Peyer's patch (tissue), 4 donors: ENCODE data around the gene TNIK. TPM values are rescaled to one million over a fixed set of nuclear protein-coding genes. Genes with fewer than 3 reads are reported as not detected.
A peak's percentile ranks its signal among the peaks of the same experiment; 100 is the strongest.

Experiments used
- DNase-seq, 3 donors: peaks; one replicate each; pipeline ENCODE4 v3.0.0-alpha.2; 2017 to 2019
- H3K27ac ChIP-seq, 4 donors: fragments of 200-600 bp; sonication (generic); one replicate each; pipeline ENCODE4 v1.5.1; 2016 to 2019
- H3K27me3 ChIP-seq, 2 donors: fragments of 200-600 bp; sonication (generic); one replicate each; pipeline ENCODE4 v1.5.1; 2019
- H3K36me3 ChIP-seq, 3 donors: fragments of 200-600 bp; sonication (generic); one replicate each; pipeline ENCODE4 v1.5.1; 2016 to 2019
- H3K4me1 ChIP-seq, 4 donors: fragments of 200-600 bp; sonication (generic); one replicate each; pipeline ENCODE4 v1.5.1; 2016 to 2019
- H3K4me3 ChIP-seq, 4 donors: fragments of 200-600 bp; sonication (generic); 1 replicate in 3 of 4; 2 replicates in 1 of 4; pipeline ENCODE4 v1.5.1; 2016 to 2019; ENCODE audit warnings: mild to moderate bottlenecking in 1 of 4
- H3K9me3 ChIP-seq, 4 donors: fragments of 200-600 bp; sonication (generic); one replicate each; pipeline ENCODE4 v1.5.1; 2016 to 2019; ENCODE audit warnings: mild to moderate bottlenecking in 1 of 4
- POLR2A ChIP-seq, 2 donors: fragments of 450-650 bp; IDR thresholded peaks; one replicate each; pipeline ENCODE4 v1.5.1; 2017; ENCODE audit warnings: antibody characterized with exemption in 2 of 2, mild to moderate bottlenecking in 2 of 2, moderate library complexity in 2 of 2
- total RNA-seq, 4 donors: library from RNA; depleted of rRNA; stranded (reverse); fragments of >200 nt; gene quantifications; one replicate each; pipeline ENCODE4 v1.1.0, GENCODE V29; 2016
- TF ChIP-seq, protein P1 (sequence below), 6 experiments: fragments of 450-650 bp in 4 of 6; fragments of 200-600 bp in 2 of 6; sonication (generic) in 1 of 6; IDR thresholded peaks; one replicate each; pipeline ENCODE4 v1.5.1; 2017 to 2019; ENCODE audit warnings: antibody characterized with exemption in 6 of 6, mild to moderate bottlenecking in 3 of 6, moderate library complexity in 1 of 6

TNIK gene
- total RNA-seq, 4 donors from 2014 or later = 37.1 to 84.8 (median 74.4) TPM

DNA sequence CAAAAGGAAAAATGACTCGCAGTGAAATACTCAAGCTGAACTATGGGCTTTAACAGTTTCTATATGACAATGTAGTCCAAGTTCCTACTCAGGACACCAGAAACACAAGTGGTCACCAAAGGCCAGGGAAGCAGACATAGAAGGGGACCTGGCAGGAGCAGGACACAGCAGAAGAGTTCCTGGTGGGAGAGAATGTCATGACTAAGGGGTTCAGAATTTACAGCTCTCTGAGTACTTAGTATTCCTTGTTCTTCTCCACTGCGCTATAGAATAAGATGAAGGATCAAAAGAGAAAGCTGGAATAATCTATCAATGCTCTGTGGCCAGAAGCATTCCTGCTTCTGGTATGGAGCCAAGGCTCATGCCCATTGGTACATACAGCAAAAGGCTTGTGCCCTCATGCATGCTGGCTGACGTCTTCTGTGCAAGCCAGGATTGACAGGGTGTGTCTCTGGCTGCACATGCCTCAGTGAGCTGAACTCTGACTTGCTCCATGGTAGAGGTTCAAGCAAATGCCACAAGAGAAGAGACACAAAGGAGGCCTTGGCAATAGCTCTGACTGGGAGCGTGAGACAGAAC, 305.0 kb downstream of the TNIK start:
- H3K4me3 ChIP-seq = no peak overlapping the region
- H3K4me1 ChIP-seq = peaks cover 0 to 3% (median 0%) of the 10 kb centered on the region in 4 donors
- no peak for TF ChIP-seq POLR2A (IDR thresholded peaks at IDR 0.05)
- TF ChIP-seq, protein P1, sequence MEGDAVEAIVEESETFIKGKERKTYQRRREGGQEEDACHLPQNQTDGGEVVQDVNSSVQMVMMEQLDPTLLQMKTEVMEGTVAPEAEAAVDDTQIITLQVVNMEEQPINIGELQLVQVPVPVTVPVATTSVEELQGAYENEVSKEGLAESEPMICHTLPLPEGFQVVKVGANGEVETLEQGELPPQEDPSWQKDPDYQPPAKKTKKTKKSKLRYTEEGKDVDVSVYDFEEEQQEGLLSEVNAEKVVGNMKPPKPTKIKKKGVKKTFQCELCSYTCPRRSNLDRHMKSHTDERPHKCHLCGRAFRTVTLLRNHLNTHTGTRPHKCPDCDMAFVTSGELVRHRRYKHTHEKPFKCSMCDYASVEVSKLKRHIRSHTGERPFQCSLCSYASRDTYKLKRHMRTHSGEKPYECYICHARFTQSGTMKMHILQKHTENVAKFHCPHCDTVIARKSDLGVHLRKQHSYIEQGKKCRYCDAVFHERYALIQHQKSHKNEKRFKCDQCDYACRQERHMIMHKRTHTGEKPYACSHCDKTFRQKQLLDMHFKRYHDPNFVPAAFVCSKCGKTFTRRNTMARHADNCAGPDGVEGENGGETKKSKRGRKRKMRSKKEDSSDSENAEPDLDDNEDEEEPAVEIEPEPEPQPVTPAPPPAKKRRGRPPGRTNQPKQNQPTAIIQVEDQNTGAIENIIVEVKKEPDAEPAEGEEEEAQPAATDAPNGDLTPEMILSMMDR (IDR thresholded peaks at IDR 0.05) = no peak
- no peaks in the 10 kb centered on the region for H3K27me3 ChIP-seq
- no peaks in the 10 kb centered on the region for H3K9me3 ChIP-seq
- H3K36me3 ChIP-seq = peaks cover 0 to 26% (median 0%) of the 10 kb centered on the region in 3 donors
- DNase-seq = peak in 1 of 3 donors; percentile 65
- H3K27ac ChIP-seq = peak overlapping the region in 1 of 4 donors; percentile 55

DNA sequence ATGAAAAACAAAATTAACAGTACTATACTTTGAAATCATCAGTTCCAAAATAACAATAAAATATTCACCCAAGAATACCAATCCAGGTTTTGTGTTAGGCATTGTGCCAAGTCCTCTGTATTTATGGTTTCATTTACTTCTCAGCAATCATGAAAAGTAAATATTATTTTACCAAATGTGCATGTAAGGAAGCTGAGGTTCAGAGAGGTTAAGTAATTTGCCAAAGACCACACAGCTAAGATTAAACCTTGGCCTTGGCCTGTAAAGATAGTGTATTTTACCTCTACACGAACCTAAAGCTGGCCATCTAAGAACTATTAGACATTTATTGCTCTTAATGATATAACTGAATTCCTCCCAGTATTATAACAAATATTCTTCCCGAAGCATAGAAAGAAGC, 309.3 kb downstream of the TNIK start:
- Histone ChIP-seq H3K4me3 (no peak overlapping the region), H3K36me3 (peaks cover 0 to 5% (median 0%) of the 10 kb centered on the region in 3 donors)

DNA sequence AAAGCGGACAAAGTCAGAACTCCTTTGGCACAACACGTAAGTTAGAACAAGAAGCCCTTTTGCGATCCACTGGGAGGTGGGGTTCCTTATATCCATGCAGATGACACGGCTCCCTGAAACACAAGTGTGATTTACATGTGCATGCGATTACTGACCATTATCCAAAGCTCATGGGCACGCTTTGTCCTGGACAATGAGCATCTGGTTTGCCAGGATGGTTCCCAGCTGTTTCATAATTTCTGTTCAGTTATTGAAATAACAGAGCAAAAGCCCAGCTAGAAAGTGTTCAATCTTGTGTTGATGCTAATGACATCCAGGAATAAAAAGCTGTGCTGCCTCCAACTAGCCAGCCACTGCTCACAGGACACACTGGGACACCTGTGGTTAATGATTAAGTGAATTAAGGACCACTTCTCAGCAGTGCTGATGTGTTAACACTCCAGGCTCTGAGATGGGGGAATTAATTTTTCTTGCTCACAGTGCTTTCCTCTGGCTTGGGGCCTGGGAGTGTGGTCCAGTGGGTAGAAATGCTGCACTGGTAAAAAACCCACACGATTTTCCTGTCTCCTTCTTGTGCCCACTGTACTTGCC, 310.6 kb downstream of the TNIK start:
- no peak overlapping the region for H3K27ac ChIP-seq
- no peaks in the 10 kb centered on the region for H3K9me3 ChIP-seq
- H3K36me3 ChIP-seq = peaks cover 0 to 5% (median 0%) of the 10 kb centered on the region in 3 donors
- H3K4me1 ChIP-seq = no peaks in the 10 kb centered on the region
- no peak overlapping the region for H3K4me3 ChIP-seq
- no peaks in the 10 kb centered on the region for H3K27me3 ChIP-seq
- DNase-seq = no peak
- TF ChIP-seq POLR2A (IDR thresholded peaks at IDR 0.05) = no peak
- TF ChIP-seq, protein P1 (IDR thresholded peaks at IDR 0.05) = no peak

More for the DNA sequence above, 309.3 kb downstream of the TNIK start:
- TF ChIP-seq POLR2A (IDR thresholded peaks at IDR 0.05) = no peak
- TF ChIP-seq, protein P1 (IDR thresholded peaks at IDR 0.05) = no peak
- Histone ChIP-seq H3K9me3 (no peaks in the 10 kb centered on the region), H3K4me1 (peaks cover 0 to 3% (median 0%) of the 10 kb centered on the region in 4 donors), H3K27me3 (no peaks in the 10 kb centered on the region), H3K27ac (no peak overlapping the region)
- DNase-seq = no peak

DNA sequence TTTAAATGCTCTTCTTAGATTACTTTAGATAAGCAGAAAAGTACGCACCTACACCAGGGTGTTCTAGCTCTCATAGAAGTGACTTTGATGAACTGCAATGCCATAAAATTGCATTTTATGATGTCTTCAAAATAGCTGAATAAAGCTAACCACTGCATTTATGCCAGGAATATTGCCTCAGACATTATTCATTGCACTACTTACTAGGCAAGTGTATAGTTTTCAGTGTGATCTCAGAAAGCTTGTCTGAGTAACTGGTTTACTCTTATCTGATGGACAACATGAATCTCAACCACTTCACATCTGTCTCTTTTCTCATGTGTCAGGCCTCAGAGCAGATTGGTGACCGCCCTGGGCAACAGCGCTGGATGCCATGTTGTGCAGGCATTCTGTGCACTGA, 314.4 kb downstream of the TNIK start:
- DNase-seq = no peak
- no peaks in the 10 kb centered on the region for H3K27me3 ChIP-seq
- no peak overlapping the region for H3K27ac ChIP-seq
- H3K36me3 ChIP-seq = peaks cover 0 to 11% (median 0%) of the 10 kb centered on the region in 3 donors
- H3K9me3 ChIP-seq = no peaks in the 10 kb centered on the region
- H3K4me1 ChIP-seq = no peaks in the 10 kb centered on the region
- TF ChIP-seq, protein P1 (IDR thresholded peaks at IDR 0.05) = no peak
- no peak for TF ChIP-seq POLR2A (IDR thresholded peaks at IDR 0.05)
- no peak overlapping the region for H3K4me3 ChIP-seq

DNA sequence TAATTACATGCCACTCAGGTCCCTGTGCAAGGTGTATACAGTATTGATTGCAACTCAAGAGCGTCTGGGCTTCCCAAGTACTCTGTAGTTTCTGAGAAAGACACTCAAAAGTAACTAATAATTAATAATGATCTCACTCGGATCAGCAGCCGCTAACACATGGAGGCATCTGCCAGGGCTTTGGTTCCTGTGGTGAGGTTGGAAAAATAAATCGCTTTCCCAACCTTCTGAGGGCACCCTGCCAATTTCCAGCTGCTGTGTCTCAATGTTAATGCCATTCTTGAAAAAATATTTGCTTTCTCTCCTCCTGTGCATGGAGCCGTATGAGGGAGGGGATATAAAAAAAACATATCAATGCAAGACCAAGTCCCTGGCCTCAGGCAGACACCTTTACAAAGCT, 317.2 kb downstream of the TNIK start:
- no peak overlapping the region for H3K4me3 ChIP-seq
- H3K27me3 ChIP-seq = no peaks in the 10 kb centered on the region
- peaks cover 0 to 15% (median 0%) of the 10 kb centered on the region in 3 donors for H3K36me3 ChIP-seq
- no peak for TF ChIP-seq POLR2A (IDR thresholded peaks at IDR 0.05)
- TF ChIP-seq, protein P1 (IDR thresholded peaks at IDR 0.05) = no peak
- DNase-seq = no peak
- H3K9me3 ChIP-seq = no peaks in the 10 kb centered on the region
- H3K27ac ChIP-seq = no peak overlapping the region
- H3K4me1 ChIP-seq = no peaks in the 10 kb centered on the region
